ENCODE measurements around the gene CWC22. TPM values are rescaled to one million over a fixed set of nuclear protein-coding genes. Genes with fewer than 3 reads are reported as not detected.

Gene CWC22
- total RNA-seq, 1 experiment from 2014 or later: 14.2 TPM

- no peaks in the 10 kb centered on the region for H3F3A ChIP-seq (ENCODE audit: low read length, unreplicated experiment)
- peak; percentile 78 for DNase-seq
- no peaks in the 10 kb centered on the region for H3K9me2 ChIP-seq (replicated peaks; ENCODE audit: low read length)
- no peak overlapping the region for H2AFZ ChIP-seq (ENCODE audit: low read length)
- no TSS peak for BruUV-seq (replicated peaks)
- H3K9ac ChIP-seq (ENCODE audit: low read length): no peak overlapping the region
- H3K27ac ChIP-seq (ENCODE audit: low read length): peak overlapping the region; percentile 59
- H3K4me2 ChIP-seq (ENCODE audit: low read length): peak overlapping the region; percentile 26; the same call in 1 of the 2 replicates
- intact Hi-C loops (cut with micrococcal nuclease): loop anchor here (1.0 to 5.0 kb wide), 3 partner anchors 9 to 123 kb away; no protein-coding TSS in a partner anchor
- no peak for TF ChIP-seq EZH2phosphoT487 (IDR thresholded peaks at IDR 0.05; ENCODE audit: borderline replicate concordance, low read length)
- TF ChIP-seq EZH2 (IDR thresholded peaks at IDR 0.05; ENCODE audit: low read length, unreplicated experiment): no peak
- no peak for TF ChIP-seq CTCF (conservative IDR thresholded peaks at IDR 0.05; ENCODE audit: low read depth, low read length)
- ATAC-seq: peak; percentile 96
- no peaks in the 10 kb centered on the region for H3K9me3 ChIP-seq (ENCODE audit: low read length)
- no peaks in the 10 kb centered on the region for H3K27me3 ChIP-seq (ENCODE audit: low read length)
- H3K4me3 ChIP-seq (ENCODE audit: low read length): no peak overlapping the region
- H3K36me3 ChIP-seq (ENCODE audit: low read depth, low read length): peaks cover 30% of the 10 kb centered on the region; the same call in 1 of the 2 replicates
- peaks cover 15% of the 10 kb centered on the region for H3K4me1 ChIP-seq (ENCODE audit: insufficient read depth, low read length)
- ChIA-PET CTCF (no interaction called here), POLR2A (ENCODE audit: unreplicated experiment) (no interaction called here)
- no peaks in the 10 kb centered on the region for H3K79me2 ChIP-seq (ENCODE audit: low read length)
- H4K20me1 ChIP-seq (ENCODE audit: low read length): no peaks in the 10 kb centered on the region
These were observed 53.1 kb downstream of the CWC22 start for GRCh38 chr2:179954026-179954425.

GRCh38 chr2:179953359-179953758 is 53.7 kb downstream of the CWC22 start:
- Histone ChIP-seq H3K27ac (ENCODE audit: low read length) (peak overlapping the region; percentile 59), H3K9me2 (replicated peaks; ENCODE audit: low read length) (no peaks in the 10 kb centered on the region), H3K4me2 (ENCODE audit: low read length) (peak overlapping the region; percentile 26; the same call in 1 of the 2 replicates), H3K4me3 (ENCODE audit: low read length) (no peak overlapping the region), H2AFZ (ENCODE audit: low read length) (no peak overlapping the region), H3K36me3 (ENCODE audit: low read depth, low read length) (peaks cover 30% of the 10 kb centered on the region; the same call in 1 of the 2 replicates), H3K4me1 (ENCODE audit: insufficient read depth, low read length) (peaks cover 15% of the 10 kb centered on the region), H3K79me2 (ENCODE audit: low read length) (no peaks in the 10 kb centered on the region), H3K9me3 (ENCODE audit: low read length) (no peaks in the 10 kb centered on the region), H3K27me3 (ENCODE audit: low read length) (no peaks in the 10 kb centered on the region), H3F3A (ENCODE audit: low read length, unreplicated experiment) (no peaks in the 10 kb centered on the region), H4K20me1 (ENCODE audit: low read length) (no peaks in the 10 kb centered on the region), H3K9ac (ENCODE audit: low read length) (no peak overlapping the region)
- intact Hi-C loops (cut with micrococcal nuclease): loop anchor here (5.0 kb wide), 1 partner anchor 124 kb away; no protein-coding TSS in a partner anchor
- ChIA-PET CTCF (no interaction called here), POLR2A (ENCODE audit: unreplicated experiment) (no interaction called here)
- TF ChIP-seq EZH2 (IDR thresholded peaks at IDR 0.05; ENCODE audit: low read length, unreplicated experiment): no peak
- no peak for TF ChIP-seq EZH2phosphoT487 (IDR thresholded peaks at IDR 0.05; ENCODE audit: borderline replicate concordance, low read length)
- ATAC-seq (peak; percentile 43; the same call in 1 of the 2 replicates), DNase-seq (no peak)
- BruUV-seq (replicated peaks): no TSS peak

- no TSS peak for BruUV-seq (replicated peaks)
- CTCF ChIA-PET: no interaction called here
- Histone ChIP-seq H3K27me3 (ENCODE audit: low read length) (no peaks in the 10 kb centered on the region), H3F3A (ENCODE audit: low read length, unreplicated experiment) (no peaks in the 10 kb centered on the region), H3K4me2 (ENCODE audit: low read length) (no peak overlapping the region), H3K4me3 (ENCODE audit: low read length) (no peak overlapping the region), H3K79me2 (ENCODE audit: low read length) (no peaks in the 10 kb centered on the region), H3K9me2 (replicated peaks; ENCODE audit: low read length) (no peaks in the 10 kb centered on the region), H2AFZ (ENCODE audit: low read length) (no peak overlapping the region), H3K9ac (ENCODE audit: low read length) (no peak overlapping the region), H3K4me1 (ENCODE audit: insufficient read depth, low read length) (peaks cover 15% of the 10 kb centered on the region), H4K20me1 (ENCODE audit: low read length) (no peaks in the 10 kb centered on the region), H3K36me3 (ENCODE audit: low read depth, low read length) (peaks cover 32% of the 10 kb centered on the region; the same call in 1 of the 2 replicates), H3K27ac (ENCODE audit: low read length) (no peak overlapping the region), H3K9me3 (ENCODE audit: low read length) (no peaks in the 10 kb centered on the region)
- TF ChIP-seq CTCF (conservative IDR thresholded peaks at IDR 0.05; ENCODE audit: low read depth, low read length) (no peak), EZH2phosphoT487 (IDR thresholded peaks at IDR 0.05; ENCODE audit: borderline replicate concordance, low read length) (no peak), EZH2 (IDR thresholded peaks at IDR 0.05; ENCODE audit: low read length, unreplicated experiment) (no peak)
- DNase-seq (no peak), ATAC-seq (no peak)
- intact Hi-C loops (cut with micrococcal nuclease): loop anchor here (5.0 kb wide), 1 partner anchor 125 kb away; no protein-coding TSS in a partner anchor
- POLR2A ChIA-PET (ENCODE audit: unreplicated experiment): no interaction called here
These were observed 54.4 kb downstream of the CWC22 start for GRCh38 chr2:179952658-179953057.

Measured in PC-3 (cell line).